GM18508 (cell line): ENCODE measurements around the gene MAST2.
"Not testable (repeated sequence)": the region's sequence is repeated elsewhere in the genome, so short reads cannot be mapped to it uniquely, and the experiment has no call there.

Source experiments
- ATAC-seq: cut with Tn5 transposase; IDR thresholded peaks from one replicate; pipeline ENCODE4 v1.9.1; 2021; ENCODE audit warnings: moderate number of reproducible peaks; ENCODE audit not compliant: insufficient read depth, unreplicated experiment

The MAST2 gene

GRCh38 chr1:45806129-45806528 lies 2.7 kb downstream of the MAST2 start:
- ATAC-seq: no peak

- ATAC-seq: no peak
Observed at GRCh38 chr1:45809761-45810160, 6.3 kb downstream of the MAST2 start.

GRCh38 chr1:45814776-45815175 lies 11.4 kb downstream of the MAST2 start:
- no peak for ATAC-seq

- ATAC-seq: no peak
Observed at GRCh38 chr1:45815667-45816458, 12.5 kb downstream of the MAST2 start.

- ATAC-seq: no peak
Observed at GRCh38 chr1:45820173-45820572, 16.8 kb downstream of the MAST2 start.

- ATAC-seq: no peak
Observed at GRCh38 chr1:45820788-45821187, 17.4 kb downstream of the MAST2 start.

- no peak for ATAC-seq
Observed at GRCh38 chr1:45822644-45823043, 19.2 kb downstream of the MAST2 start.

- ATAC-seq: no peak
Observed at GRCh38 chr1:45824607-45825006, 21.2 kb downstream of the MAST2 start.

- no peak for ATAC-seq
Observed at GRCh38 chr1:45827256-45827655, 23.8 kb downstream of the MAST2 start.

- no peak for ATAC-seq
Observed at GRCh38 chr1:45828841-45829240, 25.4 kb downstream of the MAST2 start.

GRCh38 chr1:45833361-45833760 lies 29.9 kb downstream of the MAST2 start:
- no peak for ATAC-seq

GRCh38 chr1:45834689-45835088 lies 31.3 kb downstream of the MAST2 start:
- no peak for ATAC-seq

- no peak for ATAC-seq
Observed at GRCh38 chr1:45836451-45836850, 33.0 kb downstream of the MAST2 start.

GRCh38 chr1:45836861-45837260 lies 33.4 kb downstream of the MAST2 start:
- not testable (repeated sequence) for ATAC-seq

- ATAC-seq: not testable (repeated sequence)
Observed at GRCh38 chr1:45838322-45838721, 34.9 kb downstream of the MAST2 start.

- no peak for ATAC-seq
Observed at GRCh38 chr1:45840704-45841103, 37.3 kb downstream of the MAST2 start.

GRCh38 chr1:45842786-45843185 lies 39.4 kb downstream of the MAST2 start:
- no peak for ATAC-seq

- no peak for ATAC-seq
Observed at GRCh38 chr1:45843474-45843905, 40.1 kb downstream of the MAST2 start.

- not testable (repeated sequence) for ATAC-seq
Observed at GRCh38 chr1:45844000-45844399, 40.6 kb downstream of the MAST2 start.

- no peak for ATAC-seq
Observed at GRCh38 chr1:45846931-45847330, 43.5 kb downstream of the MAST2 start.

GRCh38 chr1:45848097-45848496 lies 44.7 kb downstream of the MAST2 start:
- no peak for ATAC-seq

- ATAC-seq: no peak
Observed at GRCh38 chr1:45848714-45849113, 45.3 kb downstream of the MAST2 start.
